ENCODE results near the gene OR1S2. TPM values are rescaled to one million over a fixed set of nuclear protein-coding genes. Genes with fewer than 3 reads are reported as not detected.
"Not testable (repeated sequence)": the region's sequence is repeated elsewhere in the genome, so short reads cannot be mapped to it uniquely, and the experiment has no call there.

Gene OR1S2
- not detected for total RNA-seq

- DNase-seq (ENCODE audit: low spot score) = no peak
- Mint-ChIP-seq H3K4me3 (no peak within 1 kb of the TSS), H3K4me1 (ENCODE audit: low read depth in 2 of 2) (no peaks in the 10 kb centered on the region), H3K27me3 (peaks cover 2 to 30% of the 10 kb centered on the region in 2 donors), H3K36me3 (peaks cover 1% of the 10 kb centered on the region), H3K27ac (no peak within 1 kb of the TSS), H3K9me3 (peaks cover 7% of the 10 kb centered on the region)
- no peak for ATAC-seq
Measured at GRCh38 chr11:58204042-58204441, at the start of gene OR1S2. TSS of gene OR1S2 (minus strand) at chr11:58204142. CDS start at chr11:58204142, 0 bp downstream.

GRCh38 chr11:58243954-58244353 is 40.0 kb upstream of the OR1S2 start:
- H3K27me3 Mint-ChIP-seq = peaks cover 0 to 32% of the 10 kb centered on the region in 2 donors

GRCh38 chr11:58227956-58228615 is 24.1 kb upstream of the OR1S2 start:
- H3K4me1 Mint-ChIP-seq (ENCODE audit: low read depth in 2 of 2) = no peaks in the 10 kb centered on the region
- no peak overlapping the region for H3K27ac Mint-ChIP-seq
- no peak for DNase-seq (ENCODE audit: low spot score)
- H3K4me3 Mint-ChIP-seq = no peak overlapping the region
- no peaks in the 10 kb centered on the region for H3K36me3 Mint-ChIP-seq
- H3K27me3 Mint-ChIP-seq = peaks cover 0 to 6% of the 10 kb centered on the region in 2 donors
- peak; percentile 20 to 52 for ATAC-seq
- peaks cover 6% of the 10 kb centered on the region for H3K9me3 Mint-ChIP-seq

More at GRCh38 chr11:58243954-58244353, 40.0 kb upstream of the OR1S2 start:
- no peak for DNase-seq (ENCODE audit: low spot score)
- Mint-ChIP-seq H3K9me3 (peaks cover 12% of the 10 kb centered on the region), H3K4me3 (no peak overlapping the region), H3K27ac (no peak overlapping the region), H3K4me1 (ENCODE audit: low read depth in 2 of 2) (no peaks in the 10 kb centered on the region), H3K36me3 (peaks cover 6% of the 10 kb centered on the region)
- ATAC-seq = no peak

- Mint-ChIP-seq H3K27ac (no peak overlapping the region), H3K9me3 (no peaks in the 10 kb centered on the region), H3K27me3 (no peaks in the 10 kb centered on the region), H3K4me1 (ENCODE audit: low read depth in 2 of 2) (no peaks in the 10 kb centered on the region), H3K4me3 (no peak overlapping the region), H3K36me3 (no peaks in the 10 kb centered on the region)
- no peak for DNase-seq (ENCODE audit: low spot score)
- ATAC-seq = no peak
Measured at GRCh38 chr11:58222721-58223120, 18.8 kb upstream of the OR1S2 start.

- Mint-ChIP-seq H3K27ac (no peak overlapping the region), H3K4me3 (no peak overlapping the region), H3K9me3 (peaks cover 3% of the 10 kb centered on the region), H3K27me3 (peaks cover 5 to 12% of the 10 kb centered on the region in 2 donors), H3K4me1 (ENCODE audit: low read depth in 2 of 2) (no peaks in the 10 kb centered on the region), H3K36me3 (no peaks in the 10 kb centered on the region)
- ATAC-seq (no peak), DNase-seq (ENCODE audit: low spot score) (no peak)
Measured at GRCh38 chr11:58216476-58216875, 12.5 kb upstream of the OR1S2 start.

GRCh38 chr11:58212420-58212819 is 8.5 kb upstream of the OR1S2 start, which contains the start of gene OR1S1:
TSS of gene OR1S1 (plus strand) at chr11:58212720.
- H3K27me3 Mint-ChIP-seq = peaks cover 10 to 25% of the 10 kb centered on the region in 2 donors
- not testable (repeated sequence) for H3K27ac Mint-ChIP-seq, H3K4me3 Mint-ChIP-seq

GRCh38 chr11:58199271-58199670 is 4.7 kb downstream of the OR1S2 start:
- peaks cover 2 to 25% of the 10 kb centered on the region in 2 donors for H3K27me3 Mint-ChIP-seq
- H3K4me1 Mint-ChIP-seq (ENCODE audit: low read depth in 2 of 2) = no peaks in the 10 kb centered on the region
- peaks cover 4% of the 10 kb centered on the region for H3K36me3 Mint-ChIP-seq
- H3K9me3 Mint-ChIP-seq = peaks cover 7% of the 10 kb centered on the region
- ATAC-seq (no peak), DNase-seq (ENCODE audit: low spot score) (no peak)
- no peak overlapping the region for H3K27ac Mint-ChIP-seq
- H3K4me3 Mint-ChIP-seq = no peak overlapping the region

More at GRCh38 chr11:58212420-58212819, 8.5 kb upstream of the OR1S2 start, which contains the start of gene OR1S1:
- not testable (repeated sequence) for DNase-seq (ENCODE audit: low spot score); ATAC-seq; H3K36me3 Mint-ChIP-seq; H3K4me1 Mint-ChIP-seq (ENCODE audit: low read depth in 2 of 2); H3K9me3 Mint-ChIP-seq

GRCh38 chr11:58195939-58196338 is 8.0 kb downstream of the OR1S2 start:
- Mint-ChIP-seq H3K27me3 (peaks cover 0 to 14% of the 10 kb centered on the region in 2 donors), H3K4me1 (ENCODE audit: low read depth in 2 of 2) (no peaks in the 10 kb centered on the region), H3K4me3 (no peak overlapping the region), H3K27ac (no peak overlapping the region), H3K9me3 (no peaks in the 10 kb centered on the region), H3K36me3 (peaks cover 4% of the 10 kb centered on the region)
- DNase-seq (ENCODE audit: low spot score) (no peak), ATAC-seq (no peak)

GRCh38 chr11:58193391-58193790 is 10.6 kb downstream of the OR1S2 start:
- no peaks in the 10 kb centered on the region for H3K36me3 Mint-ChIP-seq
- no peak overlapping the region for H3K27ac Mint-ChIP-seq
- H3K4me1 Mint-ChIP-seq (ENCODE audit: low read depth in 2 of 2) = no peaks in the 10 kb centered on the region
- no peak overlapping the region for H3K4me3 Mint-ChIP-seq
- H3K9me3 Mint-ChIP-seq = no peaks in the 10 kb centered on the region
- DNase-seq (ENCODE audit: low spot score) = no peak
- no peak for ATAC-seq
- peaks cover 0 to 12% of the 10 kb centered on the region in 2 donors for H3K27me3 Mint-ChIP-seq

GRCh38 chr11:58192229-58192628 is 11.7 kb downstream of the OR1S2 start:
- Mint-ChIP-seq H3K4me1 (ENCODE audit: low read depth in 2 of 2) (no peaks in the 10 kb centered on the region), H3K4me3 (no peak overlapping the region), H3K36me3 (no peaks in the 10 kb centered on the region), H3K9me3 (no peaks in the 10 kb centered on the region), H3K27ac (no peak overlapping the region), H3K27me3 (peaks cover 0 to 12% of the 10 kb centered on the region in 2 donors)
- no peak for ATAC-seq
- DNase-seq (ENCODE audit: low spot score) = no peak

GRCh38 chr11:58188770-58189169 is 15.2 kb downstream of the OR1S2 start, which contains the start of gene OR9Q2:
TSS of gene OR9Q2 (plus strand) at chr11:58189070. CDS start at chr11:58190491, 1,421 bp downstream.
- no peak within 1 kb of the TSS for H3K4me3 Mint-ChIP-seq
- H3K27ac Mint-ChIP-seq = no peak within 1 kb of the TSS
- ATAC-seq = no peak
- H3K27me3 Mint-ChIP-seq = peaks cover 0 to 19% of the 10 kb centered on the region in 2 donors
- no peaks in the 10 kb centered on the region for H3K9me3 Mint-ChIP-seq
- H3K4me1 Mint-ChIP-seq (ENCODE audit: low read depth in 2 of 2) = no peaks in the 10 kb centered on the region
- no peaks in the 10 kb centered on the region for H3K36me3 Mint-ChIP-seq
- no peak for DNase-seq (ENCODE audit: low spot score)

GRCh38 chr11:58186938-58187337 is 17.0 kb downstream of the OR1S2 start:
- no peak overlapping the region for H3K27ac Mint-ChIP-seq
- DNase-seq (ENCODE audit: low spot score) (no peak), ATAC-seq (no peak)
- H3K4me1 Mint-ChIP-seq (ENCODE audit: low read depth in 2 of 2) = no peaks in the 10 kb centered on the region
- H3K9me3 Mint-ChIP-seq = no peaks in the 10 kb centered on the region
- peaks cover 0 to 26% of the 10 kb centered on the region in 2 donors for H3K27me3 Mint-ChIP-seq
- no peak overlapping the region for H3K4me3 Mint-ChIP-seq
- H3K36me3 Mint-ChIP-seq = no peaks in the 10 kb centered on the region

- H3K4me1 Mint-ChIP-seq (ENCODE audit: low read depth in 2 of 2) = no peaks in the 10 kb centered on the region
Measured at GRCh38 chr11:58179648-58180047, 24.3 kb downstream of the OR1S2 start.

GRCh38 chr11:58178444-58178843 is 25.5 kb downstream of the OR1S2 start:
- ATAC-seq = no peak
- Mint-ChIP-seq H3K27ac (no peak overlapping the region), H3K36me3 (no peaks in the 10 kb centered on the region), H3K4me3 (no peak overlapping the region), H3K9me3 (peaks cover 5% of the 10 kb centered on the region), H3K27me3 (peaks cover 4 to 41% of the 10 kb centered on the region in 2 donors), H3K4me1 (ENCODE audit: low read depth in 2 of 2) (no peaks in the 10 kb centered on the region)
- no peak for DNase-seq (ENCODE audit: low spot score)

More at GRCh38 chr11:58179648-58180047, 24.3 kb downstream of the OR1S2 start:
- Mint-ChIP-seq H3K9me3 (peaks cover 5% of the 10 kb centered on the region), H3K27me3 (peaks cover 4 to 41% of the 10 kb centered on the region in 2 donors), H3K4me3 (no peak overlapping the region), H3K27ac (no peak overlapping the region), H3K36me3 (no peaks in the 10 kb centered on the region)
- ATAC-seq (no peak), DNase-seq (ENCODE audit: low spot score) (no peak)
